Thyroid gland (tissue), 4 donors: Measurements from ENCODE around the gene BTBD6.

Source experiments
- CTCF ChIP-seq, 6 experiments: fragments of 200-600 bp in 3 of 6; fragments of 450-650 bp in 3 of 6; sonication (generic) in 3 of 6; IDR thresholded peaks; one replicate each; pipeline ENCODE4 v1.5.1; 2016 to 2019; ENCODE audit warnings: antibody characterized with exemption in 6 of 6, mild to moderate bottlenecking in 2 of 6, inconsistent platforms in 1 of 6, moderate library complexity in 1 of 6
- POLR2A ChIP-seq, 2 donors: fragments of 450-650 bp; IDR thresholded peaks; one replicate each; pipeline ENCODE4 v1.6.1; 2017; ENCODE audit warnings: antibody characterized with exemption in 2 of 2, mild to moderate bottlenecking in 2 of 2, moderate library complexity in 1 of 2

- TF ChIP-seq CTCF (IDR thresholded peaks at IDR 0.05) = no peak
- no peak for TF ChIP-seq POLR2A (IDR thresholded peaks at IDR 0.05)
Observed at GRCh38 chr14:105247026-105247425, 1.3 kb upstream of the BTBD6 start.
